IMR-90 (cell line): Measurements from ENCODE around the gene SDC3. TPM values are rescaled to one million over a fixed set of nuclear protein-coding genes. Genes with fewer than 3 reads are reported as not detected.
A peak's percentile ranks its signal among the peaks of the same experiment; 100 is the strongest.

Experiments
- ATAC-seq: fragments of 200-7000 bp; cut with Tn5 transposase; 2 replicates; pipeline ENCODE4 v1.9.1; 2020; ENCODE audit warnings: low read depth, mild to moderate bottlenecking, moderate library complexity
- BruUV-seq: library from RNA; stranded (reverse); fragments of 400-500 nt; replicated peaks from 2 replicates; lab custom pipeline; 2021; lab: Mats Ljungman, UMichigan
- CTCF ChIA-PET: fragments of 300-600 bp; formaldehyde crosslinking; extraction: SDS; loops from one replicate; lab custom pipeline; 2021; ENCODE audit warnings: antibody characterized with exemption; lab: Yijun Ruan, JAX
- POLR2A ChIA-PET: fragments of 300-600 bp; sonication (Branson Sonifier 250); formaldehyde crosslinking; loops from one replicate; lab custom pipeline; 2022; ENCODE audit warnings: antibody characterized with exemption; ENCODE audit not compliant: unreplicated experiment; lab: Charles Lee
- DNase-seq: peaks from one replicate; pipeline ENCODE4 v3.0.0; 2013
- H2AFZ ChIP-seq: replicated peaks from 2 replicates; pipeline ENCODE3; 2013; ENCODE audit warnings: low read length, mild to moderate bottlenecking; ENCODE audit not compliant: poor library complexity
- H2AK5ac ChIP-seq: 2 replicates; pipeline ENCODE4 v1.6.1; 2013; ENCODE audit warnings: low read depth, low read length, inconsistent platforms
- H2AK9ac ChIP-seq: replicated peaks from 2 replicates; pipeline ENCODE3; 2013; ENCODE audit warnings: mild to moderate bottlenecking, low read depth, low read length, moderate library complexity; ENCODE audit not compliant: poor library complexity
- H2BK120ac ChIP-seq: 2 replicates; pipeline ENCODE4 v1.6.1; 2013; ENCODE audit warnings: low read depth, low read length, inconsistent platforms
- H2BK15ac ChIP-seq: 3 replicates; pipeline ENCODE4 v1.6.1; 2013; ENCODE audit warnings: low read depth, low read length, inconsistent platforms
- H2BK20ac ChIP-seq: 2 replicates; pipeline ENCODE4 v1.6.1; 2013; ENCODE audit warnings: low read depth, mild to moderate bottlenecking, inconsistent platforms, low read length, moderate library complexity
- H2BK5ac ChIP-seq: 2 replicates; pipeline ENCODE4 v1.6.1; 2013; ENCODE audit warnings: mild to moderate bottlenecking, low read depth, low read length, inconsistent platforms; ENCODE audit not compliant: poor library complexity, severe bottlenecking
- H3K14ac ChIP-seq: replicated peaks from 2 replicates; pipeline ENCODE4 v1.6.1; 2013; ENCODE audit warnings: low read depth, low read length, inconsistent platforms
- H3K18ac ChIP-seq: 2 replicates; pipeline ENCODE4 v1.6.1; 2013; ENCODE audit warnings: low read depth, low read length, control low read depth
- H3K23ac ChIP-seq: 2 replicates; pipeline ENCODE4 v1.6.1; 2013; ENCODE audit warnings: low read depth, low read length, inconsistent platforms
- H3K27ac ChIP-seq: 2 replicates; pipeline ENCODE4 v1.5.1; 2013; ENCODE audit warnings: mild to moderate bottlenecking, control low read depth, low read length; ENCODE audit not compliant: insufficient read depth
- H3K27me3 ChIP-seq: 2 replicates; pipeline ENCODE4 v1.6.1; 2013; ENCODE audit warnings: low read length; ENCODE audit not compliant: control insufficient read depth, insufficient read depth
- H3K36me3 ChIP-seq: 2 replicates; pipeline ENCODE4 v1.6.1; 2013; ENCODE audit warnings: low read length, mixed read lengths; ENCODE audit not compliant: control insufficient read depth, insufficient read depth
- H3K4ac ChIP-seq: 2 replicates; pipeline ENCODE4 v1.6.1; 2013; ENCODE audit warnings: low read depth, low read length, inconsistent platforms
- H3K4me1 ChIP-seq: 2 replicates; pipeline ENCODE4 v1.6.1; 2013; ENCODE audit warnings: low read length, mixed read lengths; ENCODE audit not compliant: control insufficient read depth, insufficient read depth
- H3K4me2 ChIP-seq: 2 replicates; pipeline ENCODE4 v1.6.1; 2013; ENCODE audit warnings: low read depth, mild to moderate bottlenecking, control low read depth, low read length, moderate library complexity
- H3K4me3 ChIP-seq: 2 replicates; pipeline ENCODE4 v1.5.1; 2013; ENCODE audit warnings: low read depth, mild to moderate bottlenecking, control low read depth, low read length, moderate library complexity; ENCODE audit not compliant: insufficient read depth
- H3K56ac ChIP-seq: 2 replicates; pipeline ENCODE4 v1.6.1; 2013; ENCODE audit warnings: low read length, inconsistent platforms; ENCODE audit not compliant: insufficient read depth; ENCODE audit errors: extremely low read depth
- H3K79me1 ChIP-seq, 2 experiments: 2 replicates each; pipeline ENCODE4 v1.6.1; 2013; ENCODE audit warnings: low read length in 2 of 2, inconsistent platforms in 1 of 2, low read depth in 1 of 2
- H3K9ac ChIP-seq: 2 replicates; pipeline ENCODE4 v1.6.1; 2013; ENCODE audit warnings: low read depth, low read length, control low read depth
- H3K9me1 ChIP-seq: 2 replicates; pipeline ENCODE4 v1.6.1; 2013; ENCODE audit warnings: low read length, inconsistent platforms; ENCODE audit not compliant: insufficient read depth
- H3K9me3 ChIP-seq: 2 replicates; pipeline ENCODE4 v1.6.1; 2013; ENCODE audit warnings: low read length; ENCODE audit not compliant: control insufficient read depth, insufficient read depth
- H4K20me1 ChIP-seq: 2 replicates; pipeline ENCODE4 v1.6.1; 2013; ENCODE audit warnings: low read length, inconsistent platforms; ENCODE audit not compliant: insufficient read depth
- H4K5ac ChIP-seq: 2 replicates; pipeline ENCODE4 v1.6.1; 2013; ENCODE audit warnings: mild to moderate bottlenecking, low read depth, low read length, control low read depth
- H4K8ac ChIP-seq, 2 experiments: 2 replicates each; pipeline ENCODE4 v1.6.1; 2013; ENCODE audit warnings: low read depth in 2 of 2, low read length in 2 of 2, control low read depth in 1 of 2, inconsistent platforms in 1 of 2
- H4K91ac ChIP-seq: 2 replicates; pipeline ENCODE4 v1.6.1; 2013; ENCODE audit warnings: low read depth, low read length, inconsistent platforms; ENCODE audit not compliant: insufficient read depth
- CEBPB ChIP-seq: IDR thresholded peaks from 2 replicates; pipeline ENCODE4 v1.6.1; 2012; ENCODE audit warnings: low read depth, low read length, improper control_type of control experiment
- CHD1 ChIP-seq: IDR thresholded peaks from 2 replicates; pipeline ENCODE4 v1.6.1; 2012; ENCODE audit warnings: low read depth, low read length, improper control_type of control experiment
- FOS ChIP-seq: fragments of 150-350 bp; IDR thresholded peaks from 2 replicates; pipeline ENCODE4 v1.6.1; 2016; ENCODE audit warnings: low read depth, low read length
- RCOR1 ChIP-seq: IDR thresholded peaks from 2 replicates; pipeline ENCODE4 v1.6.1; 2012; ENCODE audit warnings: mild to moderate bottlenecking, low read length, improper control_type of control experiment; ENCODE audit not compliant: insufficient replicate concordance
- RFX5 ChIP-seq: IDR thresholded peaks from 2 replicates; pipeline ENCODE4 v1.8.0; 2012; ENCODE audit warnings: low read depth, mild to moderate bottlenecking, low read length, moderate library complexity
- SMC3 ChIP-seq: fragments of 150-350 bp; IDR thresholded peaks from 2 replicates; pipeline ENCODE4 v1.6.1; 2016; ENCODE audit warnings: low read depth, mild to moderate bottlenecking, antibody characterized with exemption, low read length, moderate library complexity
- WGBS, 2 experiments: methylation state at CpG; one replicate each; pipeline versions ENCODE4 v1.1.5 to v1.1.7; 2013; ENCODE audit warnings: missing lambda C conversion rate in 2 of 2; ENCODE audit not compliant: insufficient read length in 1 of 2; ENCODE audit errors: extremely low coverage in 2 of 2; 5-methylcytosine and 5-hydroxymethylcytosine counted together
- dilution Hi-C: fragments of 300-500 bp; cut with HindIII; formaldehyde crosslinking; loops from one replicate; pipeline ENCODE4 v1.14.3; 2018; ENCODE audit warnings: low sequenced_read_pairs; ENCODE audit not compliant: unreplicated experiment
- in situ Hi-C: fragments of 300-500 bp; cut with MboI; formaldehyde crosslinking; loops from 3 replicates; pipeline ENCODE4 v1.14.3; 2019; ENCODE audit warnings: low sequenced_read_pairs, inconsistent platforms, mixed read lengths
- intact Hi-C: fragments of 100-400 bp; cut with micrococcal nuclease; formaldehyde crosslinking; loops from 2 replicates; pipeline ENCODE4 v1.10.0; 2022
- polyA plus RNA-seq, 3 experiments: library from polyadenylated mRNA; depleted of rRNA; stranded (reverse); fragments of >200 nt; gene quantifications; 2 replicates each; pipeline ENCODE4 v1.2.3, GENCODE V29; 2012; ENCODE audit warnings: low replicate concordance in 1 of 3
- total RNA-seq: library from RNA; depleted of rRNA; stranded (reverse); fragments of >200 nt; gene quantifications from 2 replicates; pipeline ENCODE4 v1.2.3, GENCODE V29; 2012

Gene SDC3
- total and polyA plus RNA-seq, 2 of the 4 experiments (the other 2 are of a cell fraction) = 13.1 to 71.5 TPM

GRCh38 chr1:30899577-30900389 is 8.8 kb downstream of the SDC3 start:
- POLR2A ChIA-PET = no interaction called here
- Histone ChIP-seq H4K5ac (no peak overlapping the region), H3K79me1 (peaks cover 58 to 94% of the 10 kb centered on the region in 2 experiments), H4K8ac (no peak overlapping the region), H3K23ac (no peak overlapping the region), H3K4me3 (no peak overlapping the region), H2BK15ac (no peak overlapping the region), H4K91ac (no peak overlapping the region), H3K18ac (no peak overlapping the region), H3K27me3 (no peaks in the 10 kb centered on the region), H2BK20ac (no peak overlapping the region), H3K56ac (no peak overlapping the region), H2AK5ac (no peak overlapping the region), H2BK120ac (no peak overlapping the region), H3K4me2 (no peak overlapping the region), H2AK9ac (no peak overlapping the region), H3K4me1 (peaks cover 44% of the 10 kb centered on the region), H3K27ac (no peak overlapping the region), H3K9ac (no peak overlapping the region), H4K20me1 (peaks cover 87% of the 10 kb centered on the region), H3K9me1 (peaks cover 32% of the 10 kb centered on the region), H3K4ac (peak overlapping the region; percentile 9; the same call in 1 of the 2 replicates), H3K9me3 (no peaks in the 10 kb centered on the region), H3K14ac (no peak overlapping the region), H3K36me3 (0 out of 2 replicates have a peak, but pooled peaks cover 2% of the 10 kb centered on the region), H2BK5ac (no peak overlapping the region), H2AFZ (peak overlapping the region; percentile 2)
- dilution Hi-C loops (loop anchor here (25.0 kb wide), 1 partner anchor 87 kb away; no protein-coding TSS in a partner anchor), in situ Hi-C loops (no loop called here), intact Hi-C loops (no loop called here)
- TF ChIP-seq RCOR1 = no peak
- no peak for TF ChIP-seq FOS
- no peak for TF ChIP-seq SMC3
- no peak for TF ChIP-seq RFX5
- TF ChIP-seq CEBPB = no peak
- no peak for TF ChIP-seq CHD1
- DNase-seq (no peak), ATAC-seq (no peak)
- 100% methylated on average over 1 of the region's 13 CpGs; no CpG with 5 or more reads in 1 of the 2 experiments for WGBS, 2 experiments
- BruUV-seq = no TSS peak
- CTCF ChIA-PET = interaction anchor here (0.5 kb wide), 1 partner anchor 58 kb away, joined by 3 read pairs; no protein-coding TSS in a partner anchor
